ENCODE results near the gene CREBZF. TPM values are rescaled to one million over a fixed set of nuclear protein-coding genes. Genes with fewer than 3 reads are reported as not detected.
"Not testable (repeated sequence)": the region's sequence is repeated elsewhere in the genome, so short reads cannot be mapped to it uniquely, and the experiment has no call there.

The CREBZF gene
- total RNA-seq, 4 donors from 2014 or later: 81.3 to 98.4 (median 92.5) TPM

GRCh38 chr11:85620256-85620655 is 44.7 kb downstream of the CREBZF start:
- H3K4me1 ChIP-seq: peaks cover 0 to 12% (median under 1%) of the 10 kb centered on the region in 4 donors
- TF ChIP-seq EP300 (IDR thresholded peaks at IDR 0.05) (no peak), POLR2A (IDR thresholded peaks at IDR 0.05) (no peak)
- 70 to 86% methylated on average over 3 of the region's 3 CpGs for WGBS, 2 donors
- no peak overlapping the region for H3K27ac ChIP-seq
- H3K4me3 ChIP-seq: no peak overlapping the region
- H3K36me3 ChIP-seq: peaks cover 0 to 3% (median 0%) of the 10 kb centered on the region in 3 donors
- no peak for DNase-seq (ENCODE audit: low spot score in 2 of 2)
- no peaks in the 10 kb centered on the region for H3K9me3 ChIP-seq
- no peaks in the 10 kb centered on the region for H3K27me3 ChIP-seq

- Histone ChIP-seq H3K27ac (no peak overlapping the region), H3K36me3 (peaks cover 0 to 3% (median 0%) of the 10 kb centered on the region in 3 donors), H3K4me1 (peaks cover 0 to 5% (median 0%) of the 10 kb centered on the region in 4 donors), H3K27me3 (no peaks in the 10 kb centered on the region), H3K9me3 (no peaks in the 10 kb centered on the region), H3K4me3 (no peak overlapping the region)
- TF ChIP-seq POLR2A (IDR thresholded peaks at IDR 0.05) (no peak), EP300 (IDR thresholded peaks at IDR 0.05) (no peak), CTCF (IDR thresholded peaks at IDR 0.05) (no peak)
- 87 to 88% methylated on average over 6 of the region's 6 CpGs for WGBS, 2 donors
- no peak for DNase-seq (ENCODE audit: low spot score in 2 of 2)
Measured at GRCh38 chr11:85619499-85619898, 45.4 kb downstream of the CREBZF start.

- not testable (repeated sequence) for H3K27me3 ChIP-seq; H3K27ac ChIP-seq; H3K4me1 ChIP-seq; H3K9me3 ChIP-seq; DNase-seq (ENCODE audit: low spot score in 2 of 2); H3K36me3 ChIP-seq; H3K4me3 ChIP-seq
- WGBS, 2 donors: 74 to 85% methylated on average over 2 of the region's 2 CpGs
Measured at GRCh38 chr11:85611643-85612042, 53.3 kb downstream of the CREBZF start.

Other genes starting within 250 kb of the CREBZF start
- 10 to 100 TPM in 1 of 4 donors, 1 to 10 TPM in 3; 6.5 to 14.6 (median 7.2) TPM for gene DLG2, start 37.8 kb downstream of the CREBZF start, total RNA-seq
- gene TMEM126B, start 36.5 kb downstream of the CREBZF start, total RNA-seq: 10 to 100 TPM; 39.4 to 55.9 (median 46.4) TPM
- 10 to 100 TPM in 3 of 4 donors, 1 to 10 TPM in 1; 9.8 to 33.6 (median 28.5) TPM for gene TMEM126A, start 17.2 kb downstream of the CREBZF start, total RNA-seq
- 1 to 10 TPM in 3 of 4 donors, under 1 TPM in 1; 0.44 to 4.1 (median 2.2) TPM for gene CCDC89, start 21.1 kb upstream of the CREBZF start, total RNA-seq
- 10 to 100 TPM; 21.9 to 71.2 (median 28.8) TPM for gene SYTL2, start 146.0 kb upstream of the CREBZF start, total RNA-seq
- not detected for gene CCDC83, start 190.3 kb upstream of the CREBZF start, total RNA-seq